GM19099 (cell line): Measurements from ENCODE around the gene EBNA1BP2.

ENCODE experiments used
- POLR2A ChIP-seq: IDR thresholded peaks from 3 replicates; pipeline ENCODE4 v1.6.1; 2011; ENCODE audit warnings: low read depth; ENCODE audit not compliant: insufficient read length; ENCODE audit errors: extremely low read depth

Gene EBNA1BP2

GRCh38 chr1:43184995-43185394, 12.9 kb upstream of the EBNA1BP2 start:
- no peak for TF ChIP-seq POLR2A

GRCh38 chr1:43184388-43184787, 12.3 kb upstream of the EBNA1BP2 start:
- no peak for TF ChIP-seq POLR2A

GRCh38 chr1:43177691-43178090, 5.6 kb upstream of the EBNA1BP2 start:
- TF ChIP-seq POLR2A, result no peak

- TF ChIP-seq POLR2A, result no peak
Observed at GRCh38 chr1:43174873-43175272, 2.8 kb upstream of the EBNA1BP2 start.

GRCh38 chr1:43172527-43172972, 460 bp upstream of the EBNA1BP2 start:
- TF ChIP-seq POLR2A, result no peak

- no peak for TF ChIP-seq POLR2A
Observed at GRCh38 chr1:43171312-43171875, 696 bp downstream of the EBNA1BP2 start.

GRCh38 chr1:43165765-43166164, 6.3 kb downstream of the EBNA1BP2 start:
- no peak for TF ChIP-seq POLR2A

- no peak for TF ChIP-seq POLR2A
Observed at GRCh38 chr1:43165162-43165561, 6.9 kb downstream of the EBNA1BP2 start.

GRCh38 chr1:43156026-43156425, 16.1 kb downstream of the EBNA1BP2 start:
- TF ChIP-seq POLR2A, result no peak

- no peak for TF ChIP-seq POLR2A
Observed at GRCh38 chr1:43153443-43153842, 18.6 kb downstream of the EBNA1BP2 start.

GRCh38 chr1:43152866-43153265, 19.2 kb downstream of the EBNA1BP2 start:
- TF ChIP-seq POLR2A, result no peak

- TF ChIP-seq POLR2A, result no peak
Observed at GRCh38 chr1:43149889-43150288, 22.2 kb downstream of the EBNA1BP2 start.

GRCh38 chr1:43147625-43148327, 24.3 kb downstream of the EBNA1BP2 start:
- no peak for TF ChIP-seq POLR2A

GRCh38 chr1:43144237-43144636, 27.9 kb downstream of the EBNA1BP2 start:
- TF ChIP-seq POLR2A, result no peak

GRCh38 chr1:43143441-43143888, 28.6 kb downstream of the EBNA1BP2 start:
- TF ChIP-seq POLR2A, result no peak

- TF ChIP-seq POLR2A, result no peak
Observed at GRCh38 chr1:43140583-43140982, 31.5 kb downstream of the EBNA1BP2 start.

- no peak for TF ChIP-seq POLR2A
Observed at GRCh38 chr1:43140010-43140409, 32.1 kb downstream of the EBNA1BP2 start.

GRCh38 chr1:43137445-43138052, 34.5 kb downstream of the EBNA1BP2 start:
- TF ChIP-seq POLR2A, result no peak
